HG02885 (cell line): ENCODE results near the gene PKLR.

Experiments used
- ATAC-seq: cut with Tn5 transposase; IDR thresholded peaks from one replicate; pipeline ENCODE4 v1.9.1; 2021; ENCODE audit warnings: mild to moderate bottlenecking; ENCODE audit not compliant: unreplicated experiment, poor library complexity

PKLR gene

GRCh38 chr1:155241841-155242264 lies 59.4 kb downstream of the PKLR start:
- ATAC-seq: no peak

- ATAC-seq: no peak
Observed at GRCh38 chr1:155241069-155241679, 60.1 kb downstream of the PKLR start.
